HG03095 (cell line): ENCODE results near the gene CDR2L.
"Not testable (repeated sequence)": the region's sequence is repeated elsewhere in the genome, so short reads cannot be mapped to it uniquely, and the experiment has no call there.

Source experiments
- ATAC-seq: cut with Tn5 transposase; IDR thresholded peaks from one replicate; pipeline ENCODE4 v1.9.1; 2021; ENCODE audit warnings: moderate library complexity; ENCODE audit not compliant: unreplicated experiment

Gene CDR2L

GRCh38 chr17:74959826-74960515, 27.5 kb upstream of the CDR2L start:
- no peak for ATAC-seq

DNA sequence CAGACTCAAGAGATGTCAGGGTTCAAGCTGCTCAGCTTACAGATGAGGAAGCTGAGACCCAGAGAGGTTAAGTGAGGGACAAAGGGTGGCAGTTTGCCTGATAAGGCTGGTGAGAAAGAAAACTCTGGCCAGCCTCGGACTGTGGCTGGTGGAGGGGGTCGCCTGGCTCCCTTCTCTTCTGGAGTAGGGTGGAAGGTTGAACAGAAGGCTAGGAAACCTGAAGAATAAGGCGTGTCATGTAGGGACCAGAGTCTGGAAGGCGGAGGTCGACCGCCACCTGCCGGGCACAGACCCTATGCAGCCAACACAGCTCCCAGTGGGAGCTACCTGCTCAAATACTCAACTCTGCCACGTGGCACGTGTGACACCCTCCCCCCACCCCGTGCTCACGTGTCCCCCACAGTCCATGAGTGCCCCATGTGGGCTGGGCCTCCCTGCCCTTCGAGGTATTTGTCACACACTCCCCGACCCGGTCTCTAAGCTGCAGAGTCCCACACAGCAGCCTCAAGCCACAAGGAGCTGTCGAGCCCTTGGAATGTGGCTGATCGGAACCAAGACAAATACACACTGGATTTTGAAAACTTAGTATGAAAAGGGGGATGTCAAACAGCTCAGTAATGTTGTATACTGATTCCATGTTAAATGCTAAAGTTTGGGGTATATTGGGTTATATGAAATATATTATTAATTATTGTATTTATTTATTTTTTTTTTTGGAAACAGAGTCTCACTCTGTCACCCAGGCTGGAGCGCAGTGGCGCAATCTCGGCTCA, 26.7 kb upstream of the CDR2L start:
- no peak for ATAC-seq

GRCh38 chr17:74961657-74962350, 25.6 kb upstream of the CDR2L start:
- ATAC-seq, result no peak

DNA sequence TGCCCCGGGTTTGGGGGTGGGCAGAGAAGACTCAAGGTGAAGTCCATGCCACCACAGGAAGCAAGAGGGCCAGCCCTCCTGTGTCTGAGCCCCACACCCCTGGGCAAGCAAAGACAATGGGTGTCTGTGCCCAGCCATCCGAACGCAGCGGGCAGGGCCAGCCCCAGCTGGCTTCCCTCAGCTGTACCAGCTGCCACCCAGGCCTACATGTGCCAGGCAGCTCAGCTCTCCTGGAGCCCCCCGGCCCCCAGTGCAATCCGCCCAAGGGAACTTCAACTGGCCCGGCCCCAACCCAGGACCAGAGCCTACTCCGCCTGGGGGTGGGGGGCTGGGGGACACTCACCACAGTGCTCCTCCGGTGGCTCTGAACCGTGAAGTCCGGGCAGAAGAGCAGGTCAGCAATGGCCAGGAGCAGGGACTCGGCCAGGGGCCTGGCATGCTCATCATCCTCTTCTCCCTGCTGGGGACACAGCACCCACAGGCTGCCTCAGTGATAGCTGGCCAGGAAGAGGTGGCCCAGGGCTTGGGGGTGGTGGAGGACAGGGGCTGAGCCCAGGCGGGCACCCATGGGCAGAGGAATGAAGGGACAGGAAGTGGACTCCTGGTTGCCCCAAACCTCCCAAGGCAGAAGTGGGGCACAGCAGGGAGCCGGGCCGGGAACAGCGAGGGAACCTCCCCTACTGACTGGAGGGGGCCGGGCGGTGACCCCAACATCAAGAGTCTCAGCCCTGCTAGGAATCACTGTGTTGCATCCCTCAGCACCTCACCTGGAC, 24.6 kb upstream of the CDR2L start:
- ATAC-seq, result no peak

DNA sequence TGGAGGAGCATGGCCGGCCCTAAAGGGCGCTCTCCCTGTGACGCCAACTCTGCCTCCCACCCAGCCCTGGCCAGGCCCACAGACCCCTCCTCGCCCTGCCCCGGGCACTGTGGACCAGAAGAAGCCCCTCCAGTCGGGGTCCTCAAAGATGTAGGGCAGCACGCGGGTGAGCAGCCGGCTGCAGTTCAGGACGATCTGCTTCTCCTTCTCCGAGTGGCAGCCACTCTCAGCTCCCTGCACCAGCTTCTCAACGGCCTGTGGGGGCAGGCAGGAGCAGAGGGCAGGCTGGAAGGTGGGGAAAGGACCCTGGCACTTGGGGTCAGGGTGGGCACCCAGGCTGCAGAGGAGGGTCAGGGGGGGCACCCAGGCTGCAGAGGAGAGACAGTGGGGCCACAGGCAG, 23.8 kb upstream of the CDR2L start:
- ATAC-seq, result no peak

DNA sequence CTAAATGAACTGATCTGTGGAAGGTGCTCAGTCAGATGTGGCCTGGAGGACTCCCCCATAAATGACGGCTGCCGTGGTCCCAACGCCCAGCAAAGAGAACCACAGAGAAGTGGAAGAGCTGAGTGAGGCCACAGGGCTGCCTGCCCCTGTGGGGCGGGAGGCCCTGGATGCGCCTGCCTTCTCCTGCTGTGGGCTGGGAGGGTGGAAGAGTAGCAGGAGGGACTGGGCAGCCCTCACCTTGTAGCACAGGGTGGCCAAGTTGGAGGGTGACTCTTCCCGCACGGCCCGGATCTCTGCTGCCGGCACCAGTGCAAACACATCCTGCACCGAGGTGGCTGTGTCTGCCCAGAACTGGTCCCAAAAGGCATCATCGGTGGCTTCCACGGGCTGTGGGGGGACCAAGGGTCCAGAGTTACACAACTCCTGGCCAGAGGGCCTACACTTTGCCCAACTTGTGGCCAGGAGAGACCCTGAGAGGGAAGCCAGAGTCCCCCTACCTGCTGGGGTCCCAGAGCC, 23.1 kb upstream of the CDR2L start:
- no peak for ATAC-seq

GRCh38 chr17:74964988-74965622, 22.3 kb upstream of the CDR2L start:
- no peak for ATAC-seq

GRCh38 chr17:74968361-74968780, 19.1 kb upstream of the CDR2L start:
- ATAC-seq, result no peak

- not testable (repeated sequence) for ATAC-seq
Measured at GRCh38 chr17:74969501-74969900, 17.9 kb upstream of the CDR2L start.

DNA sequence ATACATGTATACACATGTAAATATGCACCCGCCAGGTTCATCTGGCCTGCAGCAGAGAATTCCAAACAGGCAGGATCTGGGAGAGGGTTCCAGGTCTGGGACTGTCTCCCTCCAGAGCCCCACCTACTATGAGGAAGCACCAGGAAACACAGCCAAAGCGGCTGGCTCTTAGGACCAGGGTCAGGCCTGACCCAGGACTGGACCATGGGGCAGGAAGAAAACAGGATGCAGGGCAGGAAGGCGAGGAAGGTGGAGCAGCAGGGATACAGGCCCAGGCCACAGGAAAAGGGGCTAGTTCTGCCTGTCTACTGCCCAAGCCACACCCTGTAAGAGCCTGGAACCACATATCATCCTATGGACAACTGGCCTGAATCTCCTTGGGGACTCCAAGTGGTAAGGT, 17.0 kb upstream of the CDR2L start:
- no peak for ATAC-seq

DNA sequence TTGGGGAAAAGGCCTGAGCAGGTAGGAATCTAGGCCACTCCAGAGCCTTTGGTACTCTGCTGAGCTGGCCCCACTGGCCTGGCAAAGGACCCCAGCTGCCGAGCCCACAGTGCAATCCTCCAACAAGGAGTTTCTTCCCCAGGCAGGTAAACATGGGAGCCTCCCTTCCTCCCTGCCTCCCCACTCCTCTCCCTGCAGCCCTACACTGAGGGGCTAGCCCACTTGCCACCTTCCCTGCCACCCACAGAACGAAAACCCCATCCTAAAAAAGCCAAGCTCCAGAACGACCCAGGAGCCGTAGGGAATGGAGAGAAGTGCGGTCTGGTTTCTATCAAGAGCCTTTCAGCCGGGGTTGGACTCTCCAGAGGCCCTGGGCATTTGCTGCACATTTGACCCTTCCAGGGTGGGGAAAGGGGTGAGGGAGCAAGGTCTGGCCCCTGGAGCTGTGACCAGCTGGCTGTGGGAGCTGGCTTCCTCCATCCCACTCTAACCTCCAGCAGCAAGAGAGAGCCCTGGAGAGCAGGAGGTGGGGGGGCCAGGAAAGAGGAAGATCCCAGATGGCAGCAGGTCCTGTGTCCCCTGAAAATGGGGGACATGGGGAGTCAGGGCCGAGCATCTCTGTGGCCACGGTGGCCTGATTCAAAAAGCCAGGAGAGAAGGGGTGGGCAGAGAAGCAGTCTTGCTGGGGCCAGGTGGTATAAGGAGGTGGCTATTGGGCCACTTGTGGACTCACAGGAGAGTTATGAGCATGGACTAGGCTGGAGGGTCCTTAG, 16.2 kb upstream of the CDR2L start:
- ATAC-seq, result no peak

DNA sequence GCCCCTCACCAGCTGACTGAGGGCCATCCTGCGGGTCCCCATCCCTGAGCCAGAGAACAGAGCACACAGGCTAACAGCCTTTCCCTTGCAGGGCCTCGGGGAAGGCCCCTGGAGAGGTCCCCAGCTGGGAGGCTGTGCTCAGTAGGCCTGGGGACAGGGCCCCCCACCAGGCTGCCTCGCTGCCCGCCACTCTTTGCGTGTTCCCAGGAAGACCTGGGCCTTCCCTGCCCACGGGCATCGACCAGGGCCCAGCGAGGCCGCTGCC, 15.7 kb upstream of the CDR2L start:
- ATAC-seq, result no peak

DNA sequence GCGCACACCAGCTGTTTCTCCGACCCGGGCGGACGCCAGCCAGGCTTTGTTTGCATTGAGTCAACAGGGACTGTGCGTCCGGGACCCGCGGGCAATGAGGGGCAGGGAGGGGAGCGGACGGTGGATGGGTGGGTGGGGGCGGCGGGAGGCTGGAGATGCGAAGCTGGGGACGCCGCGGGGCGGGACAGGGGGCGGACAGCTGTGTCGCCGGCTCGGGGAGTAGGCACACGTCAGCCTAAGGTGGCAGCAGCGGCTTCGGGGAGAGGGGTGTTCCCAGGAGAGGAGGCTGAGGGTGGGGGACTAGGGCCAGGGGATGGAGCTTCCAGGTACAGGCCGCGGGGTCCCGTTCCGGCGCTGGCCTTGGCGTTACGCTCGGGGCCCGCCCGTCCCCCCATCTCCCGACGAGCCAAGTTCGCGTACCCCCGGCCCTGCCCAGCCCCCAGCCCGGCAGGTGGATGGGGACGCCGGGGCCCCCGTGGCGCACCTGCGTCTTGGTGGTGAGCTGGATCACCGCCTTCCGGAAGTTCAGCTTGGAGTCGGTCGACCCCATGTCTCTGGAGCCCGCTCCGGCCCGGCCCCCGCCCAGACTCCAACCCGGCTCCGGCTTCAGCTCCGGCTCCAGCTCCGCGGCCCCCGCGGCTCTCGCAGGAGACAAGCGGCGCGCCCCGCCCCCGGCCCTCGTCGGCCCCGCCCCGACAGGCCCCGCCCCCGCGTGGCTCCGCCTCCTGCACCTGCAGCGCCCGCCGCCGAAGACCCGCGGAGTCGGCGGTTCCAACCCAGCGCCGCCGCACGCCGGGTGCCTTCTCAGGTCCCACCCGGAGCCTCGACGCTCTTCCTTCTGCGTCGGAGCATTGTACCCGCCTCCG, 15.1 kb upstream of the CDR2L start, which contains the start of gene HID1:
Gene HID1, minus strand, starts transcription at position 653 of the 866 bp plus-strand sequence. Its CDS starts 103 bp downstream, at position 550.
- no peak for ATAC-seq

- no peak for ATAC-seq
Measured at GRCh38 chr17:74972973-74973328, 14.5 kb upstream of the CDR2L start.

- no peak for ATAC-seq
Measured at GRCh38 chr17:74975943-74976342, 11.5 kb upstream of the CDR2L start.

DNA sequence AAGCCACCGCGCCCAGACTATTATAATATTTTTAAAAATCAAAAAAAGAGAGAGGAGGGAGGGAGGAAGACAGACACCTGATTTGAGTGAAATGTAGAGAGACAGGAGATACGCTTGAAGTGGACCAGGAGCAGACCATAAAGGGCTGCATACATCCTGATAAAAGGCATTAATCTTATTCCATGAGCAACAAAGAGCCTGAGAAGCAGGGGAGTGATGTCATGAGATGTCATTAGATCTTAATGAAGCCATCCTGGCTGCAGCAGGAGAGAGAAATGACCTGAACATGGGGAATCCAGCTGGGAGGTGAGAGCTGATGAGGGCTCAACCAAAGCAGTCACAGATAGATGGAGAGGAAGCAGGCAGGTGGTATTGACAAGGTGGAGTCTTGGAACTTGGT, 9.6 kb upstream of the CDR2L start:
- ATAC-seq, result no peak

GRCh38 chr17:74978240-74978639, 9.2 kb upstream of the CDR2L start:
- ATAC-seq, result no peak

GRCh38 chr17:74979408-74980146, 7.9 kb upstream of the CDR2L start:
- ATAC-seq, result no peak
